ENCODE results near the gene RHBDD3.

RHBDD3 gene

DNA sequence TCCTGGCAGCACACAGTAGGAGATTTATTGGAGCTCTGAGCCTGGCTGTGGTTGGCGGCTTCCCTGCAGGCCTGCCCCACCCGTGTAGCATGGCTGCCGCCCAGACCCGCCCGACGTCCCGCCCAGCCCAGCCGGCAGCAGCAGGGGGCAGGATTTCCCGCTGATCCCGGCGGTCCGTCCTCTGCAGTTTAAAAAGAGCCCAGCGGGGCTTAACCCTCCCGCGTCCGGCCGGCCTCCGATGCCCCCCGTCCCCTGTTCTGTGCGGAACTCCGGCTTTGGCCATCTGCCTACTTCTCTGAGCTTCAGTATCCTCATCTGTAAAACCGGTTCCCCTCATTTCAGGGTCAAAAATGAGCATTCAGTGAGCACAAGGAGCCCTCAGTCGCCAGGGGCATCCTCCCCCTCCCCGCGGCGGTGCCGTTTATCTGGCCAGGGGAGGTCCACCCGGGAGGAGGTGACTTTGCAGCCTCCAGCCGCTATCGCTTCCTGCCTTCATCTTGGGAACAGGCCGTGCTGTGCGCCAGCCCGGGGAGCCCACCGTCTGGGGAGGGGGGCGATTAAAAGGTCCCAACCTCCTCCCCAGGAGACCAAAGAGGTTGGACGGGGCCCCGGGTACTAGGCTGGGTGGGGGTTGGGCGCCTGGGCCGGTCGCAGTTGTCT is 38.5 kb upstream of the RHBDD3 start, which contains the start of gene GAS2L1:
Gene GAS2L1, plus strand, starts transcription at position 476 of the 660 bp plus-strand sequence. CDS start 1,456 bp downstream, outside the sequence.
- DNase-seq = peak in 2 of 6 experiments; percentile 20 to 37

DNA sequence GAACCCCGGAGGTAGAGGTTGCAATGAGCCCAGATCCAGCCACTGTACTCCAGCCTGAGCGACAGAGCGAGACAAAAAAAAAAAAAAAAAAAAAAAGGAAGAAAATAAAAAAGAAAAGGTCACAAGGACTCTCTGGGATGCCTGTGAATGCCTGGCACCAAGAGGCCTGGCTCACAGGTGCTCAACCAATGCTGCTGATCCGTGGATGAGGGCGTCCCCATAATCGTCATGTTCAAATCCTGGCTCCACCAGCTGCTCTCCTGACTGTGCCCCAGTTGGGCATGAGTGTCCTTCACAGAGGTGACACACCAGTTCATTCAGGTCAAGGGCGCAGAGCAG is 38.0 kb upstream of the RHBDD3 start:
- DNase-seq = no peak

DNA sequence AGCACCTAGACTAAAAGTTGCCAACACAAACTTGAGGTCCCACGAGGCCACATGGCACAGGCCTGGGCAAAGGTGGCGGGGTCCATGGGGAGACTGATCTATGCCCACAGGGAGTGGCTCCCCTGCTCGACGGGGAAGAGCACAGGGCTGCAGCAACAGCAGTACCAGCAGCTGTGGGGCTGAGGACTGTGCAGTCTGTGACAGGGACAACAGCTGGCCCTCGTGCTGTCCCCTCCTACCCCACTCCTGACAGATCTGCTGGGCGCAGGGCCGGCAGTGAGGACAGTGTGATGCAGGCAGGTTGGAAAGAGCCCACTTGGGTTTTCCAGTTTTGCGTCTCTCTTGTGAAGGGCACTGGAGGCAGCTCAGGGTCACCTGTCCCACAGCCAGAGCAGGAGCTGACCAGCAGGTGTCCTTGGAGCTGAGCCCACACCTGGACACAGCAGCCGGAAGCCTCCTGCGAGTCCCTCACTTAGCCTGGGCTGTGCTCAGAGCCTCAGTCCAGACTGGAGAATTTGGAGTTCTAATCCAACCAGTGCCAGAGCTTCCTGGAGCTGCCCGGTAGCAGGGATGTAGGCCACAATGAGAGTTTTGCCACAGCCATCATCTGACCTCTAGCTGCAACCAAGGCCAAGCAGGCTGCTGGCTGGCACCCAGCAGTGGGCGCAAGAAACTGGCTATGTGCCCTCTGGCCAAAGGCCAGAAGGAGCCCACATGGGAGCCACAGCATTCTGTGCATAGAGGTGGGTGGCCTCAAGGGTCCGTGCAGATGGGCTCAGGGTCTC is 35.1 kb upstream of the RHBDD3 start:
- no peak for DNase-seq

DNA sequence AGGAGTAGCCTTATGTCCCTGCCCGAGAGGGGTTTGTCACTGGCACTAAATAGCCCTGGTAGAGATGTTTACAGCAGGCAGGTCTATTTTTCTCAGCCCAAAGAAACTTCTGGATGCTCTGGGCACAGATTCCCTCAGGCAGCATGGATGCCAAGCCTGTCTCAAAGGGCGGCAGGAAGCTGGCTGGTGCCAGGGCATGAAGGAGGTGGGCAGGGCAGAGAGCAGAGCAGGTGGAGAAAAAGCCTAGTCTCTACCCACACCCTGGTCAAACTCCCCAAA is 34.6 kb upstream of the RHBDD3 start:
- DNase-seq = no peak

DNA sequence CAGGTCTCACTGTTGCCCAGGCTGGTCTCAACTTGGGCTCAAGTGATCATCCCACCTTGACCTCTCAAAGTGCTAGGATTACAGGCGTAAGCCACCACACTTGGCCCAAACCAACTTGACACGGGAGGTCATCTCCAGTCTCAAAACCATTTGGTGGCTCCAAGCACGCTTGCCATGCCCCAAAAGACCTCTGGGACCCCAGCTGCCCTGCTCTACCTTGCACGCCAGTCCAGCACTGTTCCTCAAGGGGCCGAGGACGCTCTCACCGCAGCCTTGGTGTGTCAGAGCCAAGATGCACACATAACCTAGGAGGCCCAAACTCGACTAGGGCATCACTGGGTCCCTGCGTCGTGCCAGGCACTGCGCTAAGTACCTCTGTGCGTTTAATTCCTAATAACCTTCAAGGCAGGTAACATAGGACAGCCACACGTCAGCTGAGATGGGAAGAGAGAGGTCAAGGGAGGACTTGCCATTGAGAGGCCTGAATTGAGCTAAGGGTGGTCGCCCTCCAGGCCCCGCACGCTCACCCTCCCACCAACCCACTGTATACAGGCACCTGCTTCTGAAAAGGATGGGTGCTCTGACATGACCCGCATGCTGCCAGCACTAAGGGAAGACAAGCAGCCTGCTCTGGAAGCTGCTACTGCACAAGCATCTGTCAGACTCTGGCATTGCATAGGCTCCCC is 34.1 kb upstream of the RHBDD3 start:
- DNase-seq = no peak

- DNase-seq = no peak
These were observed 33.2 kb upstream of the RHBDD3 start for GRCh38 chr22:29300807-29301601.

DNA sequence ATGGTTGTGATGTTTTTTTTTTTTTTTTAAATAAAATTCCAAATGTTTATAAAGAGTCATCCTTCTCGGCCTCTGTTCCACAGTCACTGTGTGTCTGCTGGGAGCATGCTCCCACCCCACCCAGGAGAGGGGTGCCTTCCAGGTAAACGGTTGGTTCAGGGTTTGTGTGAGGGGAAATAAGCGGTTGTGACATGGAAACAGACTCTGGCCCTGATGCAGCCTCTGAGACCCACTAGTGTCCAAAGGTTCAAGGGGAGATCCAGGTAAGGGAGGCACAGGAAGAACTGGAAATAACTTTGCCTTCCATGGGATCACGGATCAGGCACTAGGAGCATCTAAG is 32.7 kb upstream of the RHBDD3 start:
- DNase-seq = no peak

GRCh38 chr22:29299136-29299900 is 31.5 kb upstream of the RHBDD3 start:
- DNase-seq = no peak

DNA sequence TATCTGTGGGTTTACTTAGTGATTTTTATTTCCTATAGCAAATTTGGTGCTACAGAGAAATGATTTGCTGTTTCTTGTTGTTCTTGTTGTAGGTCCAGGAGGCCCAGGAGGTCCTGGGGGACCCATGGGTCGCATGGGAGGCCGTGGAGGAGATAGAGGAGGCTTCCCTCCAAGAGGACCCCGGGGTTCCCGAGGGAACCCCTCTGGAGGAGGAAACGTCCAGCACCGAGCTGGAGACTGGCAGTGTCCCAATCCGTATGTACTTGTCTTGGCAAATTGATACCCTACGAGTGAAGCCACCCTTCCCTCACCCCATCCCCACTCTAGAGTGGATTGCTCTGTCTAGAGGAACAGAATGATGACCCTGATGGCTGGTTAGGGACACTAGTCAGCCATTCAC is 30.9 kb upstream of the RHBDD3 start:
- no peak for DNase-seq

DNA sequence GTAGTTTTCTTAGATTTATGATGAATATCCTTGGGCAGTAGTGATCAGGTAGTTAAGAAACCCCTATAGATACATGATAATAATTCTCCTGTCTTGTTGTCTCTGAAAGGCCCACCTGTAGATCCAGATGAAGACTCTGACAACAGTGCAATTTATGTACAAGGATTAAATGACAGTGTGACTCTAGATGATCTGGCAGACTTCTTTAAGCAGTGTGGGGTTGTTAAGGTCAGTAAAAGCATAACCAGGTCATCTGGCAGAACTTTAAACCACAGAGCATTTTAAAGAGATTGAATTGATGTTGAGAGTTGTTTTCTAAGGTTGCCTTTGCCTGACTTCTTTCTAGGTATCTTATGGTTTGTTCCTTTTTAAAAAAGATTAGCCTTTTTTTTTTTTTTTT is 24.6 kb upstream of the RHBDD3 start:
- no peak for DNase-seq

- no peak for DNase-seq
These were observed 23.4 kb upstream of the RHBDD3 start for GRCh38 chr22:29291215-29291614.

DNA sequence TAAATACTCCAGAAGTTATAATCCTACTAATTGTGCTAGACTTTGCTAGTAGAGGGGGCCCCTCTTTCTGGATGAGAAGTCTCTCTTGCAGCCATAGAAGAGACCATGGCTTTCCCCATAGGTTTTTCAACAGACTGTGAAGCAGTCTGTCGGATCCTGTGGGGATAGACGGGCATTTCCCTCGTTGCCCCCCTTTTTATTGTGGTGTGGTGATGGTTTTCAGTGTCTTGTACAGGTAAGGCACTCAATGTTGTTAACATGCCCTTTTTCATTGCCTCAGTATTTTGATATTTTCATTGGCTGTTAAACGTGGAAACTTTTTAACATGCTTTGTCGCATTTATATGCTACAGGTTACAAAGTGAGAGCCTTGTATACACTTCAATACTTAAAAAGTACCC is 22.3 kb upstream of the RHBDD3 start:
- no peak for DNase-seq

DNA sequence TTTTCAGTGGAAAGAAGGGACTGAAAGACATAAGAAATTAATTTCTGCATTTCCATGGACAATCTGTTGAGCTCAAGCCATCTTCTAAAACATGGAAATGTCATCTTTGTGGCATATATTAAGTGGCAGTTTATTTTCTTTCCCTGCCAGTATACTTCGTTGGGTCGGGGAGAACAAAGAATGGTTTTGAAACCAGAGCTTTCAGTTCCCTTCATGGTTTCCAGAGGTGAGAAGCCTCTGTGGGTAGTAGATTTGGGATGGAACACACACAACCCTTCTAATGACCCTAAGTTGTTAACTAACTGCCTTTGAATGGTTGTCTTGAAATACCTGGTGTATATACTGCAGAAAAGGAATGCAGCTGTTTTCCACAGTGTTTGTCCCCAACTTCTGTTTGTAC is 21.1 kb upstream of the RHBDD3 start:
- DNase-seq = no peak

DNA sequence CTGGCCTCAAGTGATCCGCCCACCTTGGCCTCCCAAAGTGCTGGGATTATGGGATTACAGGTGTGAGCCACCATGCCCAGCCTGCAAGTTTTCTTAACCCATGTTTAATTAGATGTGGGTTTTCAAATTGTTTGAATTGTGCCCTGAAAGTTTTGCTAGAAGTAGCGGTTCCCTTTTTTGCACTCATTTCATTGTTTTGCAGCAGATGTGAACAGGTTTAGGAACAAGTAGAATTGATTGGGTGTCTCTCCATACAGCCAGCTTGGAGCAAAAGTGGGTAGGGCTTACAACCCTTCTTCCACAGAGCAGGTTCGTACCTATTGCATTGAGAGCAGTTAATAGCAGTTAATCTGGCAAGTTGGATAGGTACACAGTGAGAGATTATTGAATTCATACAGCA is 16.4 kb upstream of the RHBDD3 start:
- DNase-seq = no peak

GRCh38 chr22:29277927-29278326 is 10.1 kb upstream of the RHBDD3 start:
- DNase-seq = no peak

GRCh38 chr22:29275819-29276565 is 8.2 kb upstream of the RHBDD3 start:
- no peak for DNase-seq

DNA sequence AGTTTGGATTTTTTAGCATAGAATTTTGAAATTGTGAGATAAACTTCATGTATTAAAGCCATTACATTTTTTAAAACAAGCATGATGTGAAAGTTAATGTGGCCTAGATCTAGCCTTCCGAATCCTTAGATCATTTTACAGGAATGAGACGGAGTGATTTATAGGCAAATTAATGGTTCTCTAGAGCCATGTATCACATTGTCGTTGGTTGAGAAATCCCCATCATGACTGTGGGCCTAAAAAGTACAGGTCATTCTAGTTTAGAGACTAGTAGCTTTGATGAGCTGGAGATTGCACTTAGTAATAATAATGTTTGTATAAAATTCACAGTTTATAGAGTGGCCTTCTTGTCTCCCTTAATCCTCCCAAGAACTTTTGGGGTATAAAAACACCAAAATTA is 7.4 kb upstream of the RHBDD3 start:
- no peak for DNase-seq

GRCh38 chr22:29272624-29273023 is 4.8 kb upstream of the RHBDD3 start:
- DNase-seq = no peak

DNA sequence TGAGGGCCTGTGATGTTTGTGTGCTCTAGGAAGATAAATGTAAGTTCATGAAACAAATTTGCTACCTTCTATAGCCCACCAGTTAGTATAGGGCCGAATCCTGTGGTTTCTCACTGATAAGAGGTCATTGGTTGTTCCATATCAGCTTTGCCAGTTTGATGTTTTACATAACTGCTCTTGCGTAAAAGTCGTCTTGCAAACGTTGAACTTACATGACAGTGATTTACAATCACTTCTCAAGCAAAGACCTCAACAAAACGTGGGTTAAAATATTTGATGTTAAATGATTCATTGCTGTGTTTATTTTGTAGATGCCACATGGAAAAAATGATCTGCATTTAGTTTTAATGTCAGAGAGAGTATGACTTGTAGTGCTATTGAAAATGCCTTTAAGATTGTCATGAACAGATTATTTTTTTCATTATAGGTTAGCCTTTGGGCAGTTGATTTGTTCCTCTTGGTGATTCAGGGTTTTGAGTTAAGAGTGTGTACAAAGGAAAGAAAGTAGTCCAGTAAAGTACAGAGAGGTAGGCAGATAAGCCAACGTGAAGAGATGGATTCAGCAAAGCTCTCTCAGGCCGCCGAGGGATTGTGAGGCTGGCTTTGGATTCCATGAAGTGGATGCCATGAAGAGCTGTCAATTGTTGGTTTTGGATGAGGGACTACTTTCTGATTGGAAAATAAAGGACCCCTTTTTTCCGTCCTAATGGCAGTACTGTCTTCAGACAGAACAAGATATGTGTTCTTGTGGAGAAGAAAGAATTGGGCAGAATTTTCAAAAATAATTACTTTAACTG is 2.9 kb upstream of the RHBDD3 start:
- no peak for DNase-seq

- DNase-seq = peak in 1 of 6 experiments; percentile 28
These were observed 2.1 kb upstream of the RHBDD3 start for GRCh38 chr22:29269731-29270474.

DNA sequence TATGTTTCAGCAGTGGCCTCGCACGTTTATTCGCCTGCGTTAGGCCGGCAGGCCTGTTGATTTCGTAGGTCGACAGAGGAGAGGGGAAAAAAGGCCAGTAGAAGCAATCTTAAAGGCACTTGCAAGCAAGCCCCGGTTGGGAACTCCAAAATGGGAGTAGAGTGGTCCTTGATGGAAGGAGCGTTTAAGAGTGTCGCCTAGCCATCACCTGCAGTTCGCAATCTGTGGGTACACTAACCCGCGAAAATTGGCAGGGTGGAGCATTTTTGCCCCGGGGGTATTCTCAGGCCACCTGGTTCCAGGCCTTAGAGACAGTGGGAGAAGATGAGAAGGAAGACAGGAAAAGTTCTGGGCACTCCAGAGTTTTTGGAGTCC is 1.4 kb upstream of the RHBDD3 start:
- DNase-seq = no peak

Measured in stimulated activated naive CD4-positive, alpha-beta T cell (primary cell).